Measurements from ENCODE around the gene FBXO9.

- TF ChIP-seq CTCF (IDR thresholded peaks at IDR 0.05), result no peak
- no peak for TF ChIP-seq POLR2A (IDR thresholded peaks at IDR 0.05; ENCODE audit: low read depth)
- TF ChIP-seq POLR2AphosphoS5 (IDR thresholded peaks at IDR 0.05), result no peak
- TF ChIP-seq EP300 (IDR thresholded peaks at IDR 0.05), result no peak
Measured at GRCh38 chr6:53058388-53059195, 6.6 kb upstream of the FBXO9 start.
